Gastroesophageal sphincter (tissue), 3 donors: ENCODE measurements around the gene NKAIN2.

Experiments
- CTCF ChIP-seq, 4 experiments: fragments of 200-600 bp in 2 of 4; fragments of 450-650 bp in 2 of 4; sonication (generic) in 1 of 4; IDR thresholded peaks; one replicate each; pipeline ENCODE4 v1.5.1; 2017 to 2019; ENCODE audit warnings: antibody characterized with exemption in 4 of 4, mild to moderate bottlenecking in 2 of 4, moderate library complexity in 2 of 4
- EP300 ChIP-seq: sonication (generic); formaldehyde crosslinking; IDR thresholded peaks from one replicate; pipeline ENCODE4 v1.6.1; 2017; ENCODE audit warnings: antibody characterized with exemption, mild to moderate bottlenecking
- POLR2AphosphoS5 ChIP-seq: sonication (generic); formaldehyde crosslinking; IDR thresholded peaks from one replicate; pipeline ENCODE4 v1.6.1; 2017; ENCODE audit warnings: antibody characterized with exemption

DNA sequence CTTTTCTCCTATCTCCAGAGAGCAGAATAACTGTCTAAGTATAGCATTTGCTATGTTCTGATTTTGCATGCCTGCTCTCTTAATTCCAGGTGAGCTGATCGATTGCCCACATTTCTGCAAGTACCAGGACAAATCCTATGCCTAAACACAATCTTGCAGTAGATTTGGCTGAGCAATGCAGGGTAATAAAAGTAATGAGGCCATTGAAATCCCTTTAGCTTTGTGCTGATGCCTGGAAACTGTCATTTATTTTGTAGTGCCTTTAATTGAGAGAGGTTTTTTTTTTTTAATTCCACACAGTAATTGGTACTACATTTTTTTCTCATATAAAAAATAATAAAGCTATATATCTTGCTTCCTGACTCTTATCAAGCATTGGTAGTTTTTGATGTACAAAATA lies 252.3 kb downstream of the NKAIN2 start:
- TF ChIP-seq CTCF (IDR thresholded peaks at IDR 0.05) = no peak
- TF ChIP-seq POLR2AphosphoS5 = no peak
- TF ChIP-seq EP300 = no peak
